ENCODE data around the gene ZNF668. TPM values are rescaled to one million over a fixed set of nuclear protein-coding genes. Genes with fewer than 3 reads are reported as not detected.
"Not testable (repeated sequence)": the region's sequence is repeated elsewhere in the genome, so short reads cannot be mapped to it uniquely, and the experiment has no call there.

ZNF668 gene
- total RNA-seq, 1 donor: 12.3 TPM

- H3K4me3 ChIP-seq (ENCODE audit: low read depth, low read length): no peak overlapping the region
- no peak for DNase-seq (ENCODE audit: low read depth)
- TF ChIP-seq, protein P1, sequence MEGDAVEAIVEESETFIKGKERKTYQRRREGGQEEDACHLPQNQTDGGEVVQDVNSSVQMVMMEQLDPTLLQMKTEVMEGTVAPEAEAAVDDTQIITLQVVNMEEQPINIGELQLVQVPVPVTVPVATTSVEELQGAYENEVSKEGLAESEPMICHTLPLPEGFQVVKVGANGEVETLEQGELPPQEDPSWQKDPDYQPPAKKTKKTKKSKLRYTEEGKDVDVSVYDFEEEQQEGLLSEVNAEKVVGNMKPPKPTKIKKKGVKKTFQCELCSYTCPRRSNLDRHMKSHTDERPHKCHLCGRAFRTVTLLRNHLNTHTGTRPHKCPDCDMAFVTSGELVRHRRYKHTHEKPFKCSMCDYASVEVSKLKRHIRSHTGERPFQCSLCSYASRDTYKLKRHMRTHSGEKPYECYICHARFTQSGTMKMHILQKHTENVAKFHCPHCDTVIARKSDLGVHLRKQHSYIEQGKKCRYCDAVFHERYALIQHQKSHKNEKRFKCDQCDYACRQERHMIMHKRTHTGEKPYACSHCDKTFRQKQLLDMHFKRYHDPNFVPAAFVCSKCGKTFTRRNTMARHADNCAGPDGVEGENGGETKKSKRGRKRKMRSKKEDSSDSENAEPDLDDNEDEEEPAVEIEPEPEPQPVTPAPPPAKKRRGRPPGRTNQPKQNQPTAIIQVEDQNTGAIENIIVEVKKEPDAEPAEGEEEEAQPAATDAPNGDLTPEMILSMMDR (IDR thresholded peaks at IDR 0.05; ENCODE audit: insufficient read depth, low read length): no peak
Measured at GRCh38 chr16:31016018-31016417, 58.0 kb downstream of the ZNF668 start.

DNA sequence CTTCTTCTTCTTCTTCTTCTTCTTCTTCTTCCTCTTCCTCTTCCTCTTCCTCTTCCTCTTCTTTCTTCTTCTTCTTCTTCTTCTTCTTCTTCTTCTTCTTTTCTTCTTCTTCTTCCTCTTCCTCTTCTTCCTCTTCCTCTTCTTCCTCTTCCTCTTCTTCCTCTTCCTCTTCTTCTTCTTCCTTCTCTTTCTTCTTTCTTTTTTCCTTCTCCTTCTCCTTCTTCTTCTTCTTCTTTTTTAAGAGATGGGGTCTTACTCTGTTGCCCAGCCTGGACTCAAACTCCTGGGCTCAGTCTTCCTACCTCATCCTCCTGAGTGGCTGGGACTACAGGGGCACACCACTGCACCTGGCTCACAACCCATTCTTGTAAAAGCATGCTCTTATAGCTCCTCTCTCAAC, 60.7 kb downstream of the ZNF668 start:
- not testable (repeated sequence) for H3K4me3 ChIP-seq (ENCODE audit: low read depth, low read length); DNase-seq (ENCODE audit: low read depth)

DNA sequence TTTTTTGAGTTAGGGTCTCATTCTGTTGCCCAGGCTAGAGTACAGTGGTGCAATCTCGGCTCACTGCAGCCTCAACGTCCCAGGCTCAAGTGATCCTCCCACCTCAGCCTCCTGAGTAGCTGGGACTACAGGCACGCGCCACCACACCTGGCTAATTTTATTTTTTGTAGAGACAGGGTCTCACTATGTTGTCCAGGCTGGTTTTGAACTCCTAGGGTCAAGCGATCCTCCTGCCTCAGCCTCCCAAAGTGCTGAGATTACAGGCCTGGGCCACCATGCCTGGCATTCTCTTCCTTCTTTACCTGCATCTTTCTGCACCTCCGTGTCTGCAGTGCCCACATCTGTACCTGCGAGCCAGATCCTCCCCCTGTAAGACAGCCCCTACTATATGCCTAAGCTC, 62.2 kb downstream of the ZNF668 start:
- not testable (repeated sequence) for DNase-seq (ENCODE audit: low read depth); H3K4me3 ChIP-seq (ENCODE audit: low read depth, low read length)

Other genes starting within 250 kb of the ZNF668 start
- gene BCL7C, start 180.2 kb downstream of the ZNF668 start, total RNA-seq (ENCODE audit: low replicate concordance): 22.3 and 45.5 TPM in 2 replicates
- 2.5 and 3.2 TPM in 2 replicates for gene CTF1, start 177.6 kb downstream of the ZNF668 start, total RNA-seq (ENCODE audit: low replicate concordance)
- gene FBXL19, start 150.7 kb downstream of the ZNF668 start, total RNA-seq (ENCODE audit: low replicate concordance): 9.8 and 16.6 TPM in 2 replicates
- gene ORAI3, start 125.2 kb downstream of the ZNF668 start, total RNA-seq (ENCODE audit: low replicate concordance): 33.0 and 35.6 TPM in 2 replicates
- gene SETD1A, start 116.5 kb downstream of the ZNF668 start, total RNA-seq (ENCODE audit: low replicate concordance): 1.6 and 5.3 TPM in 2 replicates
- gene HSD3B7, start 89.0 kb downstream of the ZNF668 start, total RNA-seq (ENCODE audit: low replicate concordance): 15.5 and 60.9 TPM in 2 replicates
- 2.1 and 2.3 TPM in 2 replicates for gene STX1B, start 63.6 kb downstream of the ZNF668 start, total RNA-seq (ENCODE audit: low replicate concordance)
- gene STX4, start 40.7 kb downstream of the ZNF668 start, total RNA-seq (ENCODE audit: low replicate concordance): 24.2 and 29.7 TPM in 2 replicates
- 5.8 and 16.2 TPM in 2 replicates for gene ZNF646, start 182 bp upstream of the ZNF668 start, total RNA-seq (ENCODE audit: low replicate concordance)
- gene PRSS53, start 14.7 kb upstream of the ZNF668 start, total RNA-seq (ENCODE audit: low replicate concordance): 1.6 and 2.8 TPM in 2 replicates
- 56.3 and 146 TPM in 2 replicates for gene VKORC1, start 20.6 kb upstream of the ZNF668 start, total RNA-seq (ENCODE audit: low replicate concordance)
- 16.9 and 39.5 TPM in 2 replicates for gene BCKDK, start 34.1 kb upstream of the ZNF668 start, total RNA-seq (ENCODE audit: low replicate concordance)
- gene KAT8, start 43.4 kb upstream of the ZNF668 start, total RNA-seq (ENCODE audit: low replicate concordance): 25.1 and 31.5 TPM in 2 replicates
- gene PRSS8, start 61.5 kb upstream of the ZNF668 start, total RNA-seq (ENCODE audit: low replicate concordance): not detected in 2 replicates
- 1.1 and 3.8 TPM in 2 replicates for gene PRSS36, start 75.8 kb upstream of the ZNF668 start, total RNA-seq (ENCODE audit: low replicate concordance)
- 41.3 and 65.3 TPM in 2 replicates for gene FUS, start 105.9 kb upstream of the ZNF668 start, total RNA-seq (ENCODE audit: low replicate concordance)
- 29.3 and 126 TPM in 2 replicates for gene PYCARD, start 128.5 kb upstream of the ZNF668 start, total RNA-seq (ENCODE audit: low replicate concordance)
- gene TRIM72, start 139.9 kb upstream of the ZNF668 start, total RNA-seq (ENCODE audit: low replicate concordance): not detected in 2 replicates
- gene PYDC1, start 142.9 kb upstream of the ZNF668 start, total RNA-seq (ENCODE audit: low replicate concordance): not detected in 2 replicates
- not detected in 2 replicates for gene ITGAM, start 185.7 kb upstream of the ZNF668 start, total RNA-seq (ENCODE audit: low replicate concordance)

Data from fibroblast of the aortic adventitia (primary cell).